ENCODE results near the gene RXRG.

Gene RXRG

GRCh38 chr1:165407398-165407797, 37.5 kb downstream of the RXRG start:
- peaks cover 15% of the 10 kb centered on the region for H3K27me3 Mint-ChIP-seq
- H3K4me1 Mint-ChIP-seq (ENCODE audit: low read depth): peaks cover 4% of the 10 kb centered on the region

GRCh38 chr1:165403835-165404482, 41.0 kb downstream of the RXRG start:
- H3K27me3 Mint-ChIP-seq: peaks cover 20% of the 10 kb centered on the region
- H3K36me3 Mint-ChIP-seq: no peaks in the 10 kb centered on the region
- peaks cover 4% of the 10 kb centered on the region for H3K4me1 Mint-ChIP-seq (ENCODE audit: low read depth)
- H3K27ac Mint-ChIP-seq: no peak overlapping the region
- no peak overlapping the region for H3K4me3 Mint-ChIP-seq
- H3K9me3 Mint-ChIP-seq (ENCODE audit: low read depth): no peaks in the 10 kb centered on the region

More at GRCh38 chr1:165407398-165407797, 37.5 kb downstream of the RXRG start:
- Mint-ChIP-seq H3K27ac (no peak overlapping the region), H3K36me3 (no peaks in the 10 kb centered on the region), H3K9me3 (ENCODE audit: low read depth) (no peaks in the 10 kb centered on the region), H3K4me3 (no peak overlapping the region)

- H3K27me3 Mint-ChIP-seq: peaks cover 13% of the 10 kb centered on the region
- H3K36me3 Mint-ChIP-seq: no peaks in the 10 kb centered on the region
- H3K4me3 Mint-ChIP-seq: no peak overlapping the region
- peaks cover 7% of the 10 kb centered on the region for H3K4me1 Mint-ChIP-seq (ENCODE audit: low read depth)
- H3K27ac Mint-ChIP-seq: no peak overlapping the region
- H3K9me3 Mint-ChIP-seq (ENCODE audit: low read depth): no peaks in the 10 kb centered on the region
These were observed 42.3 kb downstream of the RXRG start for GRCh38 chr1:165402517-165403111.

- Mint-ChIP-seq H3K27ac (no peak overlapping the region), H3K27me3 (peaks cover 29% of the 10 kb centered on the region), H3K36me3 (no peaks in the 10 kb centered on the region), H3K4me3 (no peak overlapping the region), H3K4me1 (ENCODE audit: low read depth) (peaks cover 15% of the 10 kb centered on the region), H3K9me3 (ENCODE audit: low read depth) (no peaks in the 10 kb centered on the region)
These were observed 47.0 kb downstream of the RXRG start for GRCh38 chr1:165397944-165398343.

GRCh38 chr1:165395901-165396300, 49.0 kb downstream of the RXRG start:
- Mint-ChIP-seq H3K9me3 (ENCODE audit: low read depth) (no peaks in the 10 kb centered on the region), H3K4me3 (no peak overlapping the region), H3K27ac (no peak overlapping the region), H3K4me1 (ENCODE audit: low read depth) (peaks cover 23% of the 10 kb centered on the region), H3K36me3 (no peaks in the 10 kb centered on the region), H3K27me3 (peaks cover 39% of the 10 kb centered on the region)

- no peak overlapping the region for H3K27ac Mint-ChIP-seq
- H3K4me3 Mint-ChIP-seq: no peak overlapping the region
- peaks cover 37% of the 10 kb centered on the region for H3K27me3 Mint-ChIP-seq
- H3K36me3 Mint-ChIP-seq: no peaks in the 10 kb centered on the region
- no peaks in the 10 kb centered on the region for H3K9me3 Mint-ChIP-seq (ENCODE audit: low read depth)
- peaks cover 23% of the 10 kb centered on the region for H3K4me1 Mint-ChIP-seq (ENCODE audit: low read depth)
These were observed 49.4 kb downstream of the RXRG start for GRCh38 chr1:165395478-165395877.

GRCh38 chr1:165392634-165393571, 52.0 kb downstream of the RXRG start:
- no peaks in the 10 kb centered on the region for H3K36me3 Mint-ChIP-seq
- H3K27me3 Mint-ChIP-seq: peaks cover 51% of the 10 kb centered on the region

GRCh38 chr1:165389609-165390008, 55.3 kb downstream of the RXRG start:
- no peaks in the 10 kb centered on the region for H3K36me3 Mint-ChIP-seq
- H3K4me3 Mint-ChIP-seq: no peak overlapping the region
- H3K9me3 Mint-ChIP-seq (ENCODE audit: low read depth): no peaks in the 10 kb centered on the region
- H3K27me3 Mint-ChIP-seq: peaks cover 49% of the 10 kb centered on the region
- H3K4me1 Mint-ChIP-seq (ENCODE audit: low read depth): peaks cover 17% of the 10 kb centered on the region
- no peak overlapping the region for H3K27ac Mint-ChIP-seq

More at GRCh38 chr1:165392634-165393571, 52.0 kb downstream of the RXRG start:
- no peaks in the 10 kb centered on the region for H3K9me3 Mint-ChIP-seq (ENCODE audit: low read depth)
- H3K27ac Mint-ChIP-seq: peak overlapping the region; percentile 79
- peaks cover 21% of the 10 kb centered on the region for H3K4me1 Mint-ChIP-seq (ENCODE audit: low read depth)
- H3K4me3 Mint-ChIP-seq: peak overlapping the region; percentile 62

GRCh38 chr1:165387961-165388360, 57.0 kb downstream of the RXRG start:
- H3K4me3 Mint-ChIP-seq: no peak overlapping the region
- no peaks in the 10 kb centered on the region for H3K36me3 Mint-ChIP-seq
- H3K4me1 Mint-ChIP-seq (ENCODE audit: low read depth): peaks cover 8% of the 10 kb centered on the region
- H3K27ac Mint-ChIP-seq: no peak overlapping the region
- H3K9me3 Mint-ChIP-seq (ENCODE audit: low read depth): no peaks in the 10 kb centered on the region
- peaks cover 42% of the 10 kb centered on the region for H3K27me3 Mint-ChIP-seq

- H3K9me3 Mint-ChIP-seq (ENCODE audit: low read depth): no peaks in the 10 kb centered on the region
These were observed 57.4 kb downstream of the RXRG start for GRCh38 chr1:165387505-165387904.

GRCh38 chr1:165383599-165384405, 61.1 kb downstream of the RXRG start:
- peaks cover 23% of the 10 kb centered on the region for H3K27me3 Mint-ChIP-seq
- H3K27ac Mint-ChIP-seq: no peak overlapping the region
- no peaks in the 10 kb centered on the region for H3K4me1 Mint-ChIP-seq (ENCODE audit: low read depth)
- H3K4me3 Mint-ChIP-seq: no peak overlapping the region
- no peaks in the 10 kb centered on the region for H3K9me3 Mint-ChIP-seq (ENCODE audit: low read depth)
- no peaks in the 10 kb centered on the region for H3K36me3 Mint-ChIP-seq

More at GRCh38 chr1:165387505-165387904, 57.4 kb downstream of the RXRG start:
- Mint-ChIP-seq H3K4me1 (ENCODE audit: low read depth) (peaks cover 3% of the 10 kb centered on the region), H3K27me3 (peaks cover 41% of the 10 kb centered on the region), H3K27ac (no peak overlapping the region), H3K36me3 (no peaks in the 10 kb centered on the region), H3K4me3 (no peak overlapping the region)

GRCh38 chr1:165383067-165383466, 61.9 kb downstream of the RXRG start:
- Mint-ChIP-seq H3K36me3 (no peaks in the 10 kb centered on the region), H3K27me3 (peaks cover 20% of the 10 kb centered on the region), H3K9me3 (ENCODE audit: low read depth) (no peaks in the 10 kb centered on the region), H3K27ac (no peak overlapping the region), H3K4me1 (ENCODE audit: low read depth) (no peaks in the 10 kb centered on the region), H3K4me3 (no peak overlapping the region)

- peaks cover 3% of the 10 kb centered on the region for H3K4me1 Mint-ChIP-seq (ENCODE audit: low read depth)
- H3K4me3 Mint-ChIP-seq: no peak overlapping the region
- peaks cover 18% of the 10 kb centered on the region for H3K27me3 Mint-ChIP-seq
- H3K9me3 Mint-ChIP-seq (ENCODE audit: low read depth): no peaks in the 10 kb centered on the region
- H3K36me3 Mint-ChIP-seq: no peaks in the 10 kb centered on the region
- no peak overlapping the region for H3K27ac Mint-ChIP-seq
These were observed 63.0 kb downstream of the RXRG start for GRCh38 chr1:165381745-165382505.

GRCh38 chr1:165376811-165377311, 68.1 kb downstream of the RXRG start:
- H3K9me3 Mint-ChIP-seq (ENCODE audit: low read depth): no peaks in the 10 kb centered on the region
- H3K4me3 Mint-ChIP-seq: peak overlapping the region; percentile 81
- H3K36me3 Mint-ChIP-seq: no peaks in the 10 kb centered on the region
- no peak overlapping the region for H3K27ac Mint-ChIP-seq
- peaks cover 44% of the 10 kb centered on the region for H3K27me3 Mint-ChIP-seq
- H3K4me1 Mint-ChIP-seq (ENCODE audit: low read depth): peaks cover 19% of the 10 kb centered on the region
